ENCODE data around the gene TXNL4B.

Gene TXNL4B

DNA sequence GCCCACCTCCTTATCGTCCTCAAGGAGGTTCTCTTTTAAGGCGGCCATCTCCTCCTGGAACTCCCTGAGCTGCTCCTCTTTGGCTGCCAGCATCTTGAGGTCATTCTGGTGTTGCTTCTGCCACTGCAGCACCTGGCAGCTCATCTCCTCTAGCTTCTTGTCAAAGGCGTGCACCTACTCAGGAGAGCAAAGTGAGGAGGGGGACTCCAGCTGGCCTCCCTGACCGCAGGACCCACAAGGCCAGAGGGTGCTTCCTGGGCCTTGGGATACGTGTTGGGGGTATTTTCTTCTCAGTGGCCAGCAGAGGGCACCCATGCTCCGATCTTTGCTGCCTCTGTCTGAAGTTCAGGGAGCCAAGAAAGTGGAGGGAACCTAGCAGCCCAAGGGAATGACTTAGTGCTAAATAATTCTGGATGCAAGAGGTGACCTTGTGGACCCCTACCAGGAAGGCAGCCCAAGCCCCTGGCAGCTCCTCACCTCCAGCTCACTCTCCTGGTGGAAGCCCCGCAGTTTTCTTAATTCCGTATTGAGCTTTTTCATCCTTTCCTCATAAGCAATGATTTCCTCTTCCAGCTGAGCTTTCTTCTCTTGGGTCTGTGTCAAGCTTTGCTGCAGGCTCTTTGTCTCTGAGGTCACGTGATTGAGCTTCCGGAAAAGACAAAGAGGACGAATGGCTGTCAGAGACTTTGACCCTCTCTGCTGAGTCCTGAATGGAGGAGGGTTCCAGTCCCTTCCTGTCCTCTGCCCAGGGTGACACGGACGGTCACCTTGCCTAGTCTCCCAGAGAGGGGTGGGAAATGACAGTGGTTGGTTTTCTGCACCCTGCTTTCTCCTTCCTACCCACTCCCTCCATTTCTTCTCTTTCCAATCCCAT is 31.6 kb upstream of the TXNL4B start:
- peak; percentile 79 for TF ChIP-seq CTCF (conservative IDR thresholded peaks at IDR 0.05; ENCODE audit: low read depth, low read length)
- DNase-seq (ENCODE audit: low read depth), result peak; percentile 20
- no peak overlapping the region for H3K4me3 ChIP-seq (ENCODE audit: low read length)

DNA sequence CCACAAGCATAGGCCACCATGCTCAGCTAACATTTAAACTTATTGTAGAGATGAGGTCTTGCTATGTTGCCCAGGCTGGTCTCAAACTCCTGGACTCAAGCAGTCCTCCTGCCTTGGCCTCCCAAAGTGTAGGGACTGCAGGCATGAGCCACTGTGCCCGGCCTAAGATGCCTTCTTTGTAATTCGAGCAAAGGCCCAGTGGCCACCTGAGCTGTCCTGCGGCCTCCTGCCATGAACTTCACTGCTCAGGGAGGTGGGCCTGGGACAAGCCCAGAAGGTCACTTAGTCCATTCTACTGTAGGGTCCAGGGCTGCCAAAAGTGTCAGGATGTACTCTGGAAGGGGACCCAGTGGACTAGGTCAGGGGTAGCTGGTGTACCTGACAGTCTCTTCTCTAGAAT is 30.7 kb upstream of the TXNL4B start:
- TF ChIP-seq CTCF (conservative IDR thresholded peaks at IDR 0.05; ENCODE audit: low read depth, low read length), result no peak
- DNase-seq (ENCODE audit: low read depth), result no peak
- H3K4me3 ChIP-seq (ENCODE audit: low read length), result no peak overlapping the region

DNA sequence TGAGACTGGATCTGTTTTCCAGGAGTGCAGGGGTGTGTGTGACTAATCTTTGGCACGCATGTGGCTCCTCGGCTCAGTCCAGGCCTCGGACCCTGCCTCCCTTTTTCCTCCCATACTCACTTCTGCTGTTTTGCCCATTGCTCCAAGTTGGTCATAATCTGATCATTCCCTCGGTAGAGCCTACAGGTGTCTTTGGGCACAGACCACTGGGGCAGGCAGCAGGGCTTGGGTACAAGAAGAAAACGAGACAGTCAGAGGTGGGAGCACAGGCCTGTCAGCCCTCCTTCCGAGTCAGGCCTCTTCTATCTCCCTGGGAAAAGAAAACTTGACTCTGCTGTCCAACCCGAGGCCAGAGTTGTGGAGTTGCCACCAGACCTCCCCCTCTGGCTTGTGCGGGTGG is 30.0 kb upstream of the TXNL4B start:
- no peak for TF ChIP-seq CTCF (conservative IDR thresholded peaks at IDR 0.05; ENCODE audit: low read depth, low read length)
- no peak for DNase-seq (ENCODE audit: low read depth)
- no peak overlapping the region for H3K4me3 ChIP-seq (ENCODE audit: low read length)

- no peak for TF ChIP-seq CTCF (conservative IDR thresholded peaks at IDR 0.05; ENCODE audit: low read depth, low read length)
- no peak overlapping the region for H3K4me3 ChIP-seq (ENCODE audit: low read length)
These were observed 29.5 kb upstream of the TXNL4B start for GRCh38 chr16:72122916-72123315.

GRCh38 chr16:72122308-72122707 is 28.9 kb upstream of the TXNL4B start:
- no peak for DNase-seq (ENCODE audit: low read depth)
- no peak overlapping the region for H3K4me3 ChIP-seq (ENCODE audit: low read length)
- no peak for TF ChIP-seq CTCF (conservative IDR thresholded peaks at IDR 0.05; ENCODE audit: low read depth, low read length)

More at GRCh38 chr16:72122916-72123315, 29.5 kb upstream of the TXNL4B start:
- no peak for DNase-seq (ENCODE audit: low read depth)

GRCh38 chr16:72120026-72120425 is 26.6 kb upstream of the TXNL4B start:
- DNase-seq (ENCODE audit: low read depth), result no peak
- TF ChIP-seq CTCF (conservative IDR thresholded peaks at IDR 0.05; ENCODE audit: low read depth, low read length), result no peak
- H3K4me3 ChIP-seq (ENCODE audit: low read length), result no peak overlapping the region

- no peak for DNase-seq (ENCODE audit: low read depth)
- TF ChIP-seq CTCF (conservative IDR thresholded peaks at IDR 0.05; ENCODE audit: low read depth, low read length), result no peak
- no peak overlapping the region for H3K4me3 ChIP-seq (ENCODE audit: low read length)
These were observed 20.2 kb upstream of the TXNL4B start for GRCh38 chr16:72113616-72113945.
